ENCODE results near the gene TAP2.

The TAP2 gene

DNA sequence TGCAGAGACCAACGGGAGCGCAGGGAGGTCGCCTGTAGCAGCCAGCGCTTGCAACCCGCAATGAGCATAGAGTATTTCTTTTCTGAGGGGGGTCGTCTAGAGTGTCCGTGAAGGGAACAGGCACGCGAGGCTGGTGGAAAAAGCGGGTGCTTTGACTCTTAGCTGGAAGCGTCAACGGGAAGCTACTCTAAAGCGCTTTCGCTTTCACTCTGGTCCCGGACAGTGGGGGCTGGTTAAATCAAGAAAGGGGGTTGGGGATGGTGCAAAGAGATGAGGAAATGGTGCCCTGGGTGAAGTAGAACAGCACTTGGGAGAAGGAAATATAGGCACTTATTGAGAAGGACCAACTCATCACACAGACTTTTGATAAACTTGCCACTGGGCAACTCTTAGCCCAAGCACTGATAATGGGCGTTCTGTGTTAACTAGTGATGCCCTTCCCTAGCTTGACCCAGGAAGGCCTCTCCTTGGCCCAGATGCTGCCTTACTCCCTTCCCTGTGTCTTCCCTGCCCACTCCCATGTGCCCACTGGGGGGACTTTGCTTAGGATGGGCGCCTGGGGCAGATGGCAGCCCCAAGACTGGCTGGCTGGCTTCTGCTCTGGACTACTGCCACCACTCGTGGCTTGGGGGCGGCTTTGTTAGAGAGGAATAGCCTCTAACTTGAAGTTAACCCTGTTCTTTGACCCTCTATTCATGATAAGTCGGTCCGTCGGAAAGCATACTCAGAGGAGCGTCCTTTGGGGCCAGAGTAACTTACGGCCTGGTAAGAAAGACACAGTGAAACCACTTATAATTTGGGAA lies 16.0 kb upstream of the TAP2 start:
- Histone ChIP-seq H2AFZ (ENCODE audit: low read length, unreplicated experiment) (peak overlapping the region; percentile 68), H3K36me3 (ENCODE audit: insufficient read depth, low read length) (peaks cover 28% of the 10 kb centered on the region), H3K79me2 (ENCODE audit: control insufficient read depth, insufficient read depth, low read length, unreplicated experiment) (peaks cover 56% of the 10 kb centered on the region), H3K27ac (ENCODE audit: low read depth, low read length) (peak overlapping the region; percentile 95), H3K27me3 (ENCODE audit: insufficient read depth, low read length) (no peaks in the 10 kb centered on the region), H3K4me3 (ENCODE audit: low read depth, low read length) (peak overlapping the region; percentile 99), H3K4me1 (ENCODE audit: control insufficient read depth, insufficient read depth, low read length, unreplicated experiment) (peaks cover 24% of the 10 kb centered on the region)

DNA sequence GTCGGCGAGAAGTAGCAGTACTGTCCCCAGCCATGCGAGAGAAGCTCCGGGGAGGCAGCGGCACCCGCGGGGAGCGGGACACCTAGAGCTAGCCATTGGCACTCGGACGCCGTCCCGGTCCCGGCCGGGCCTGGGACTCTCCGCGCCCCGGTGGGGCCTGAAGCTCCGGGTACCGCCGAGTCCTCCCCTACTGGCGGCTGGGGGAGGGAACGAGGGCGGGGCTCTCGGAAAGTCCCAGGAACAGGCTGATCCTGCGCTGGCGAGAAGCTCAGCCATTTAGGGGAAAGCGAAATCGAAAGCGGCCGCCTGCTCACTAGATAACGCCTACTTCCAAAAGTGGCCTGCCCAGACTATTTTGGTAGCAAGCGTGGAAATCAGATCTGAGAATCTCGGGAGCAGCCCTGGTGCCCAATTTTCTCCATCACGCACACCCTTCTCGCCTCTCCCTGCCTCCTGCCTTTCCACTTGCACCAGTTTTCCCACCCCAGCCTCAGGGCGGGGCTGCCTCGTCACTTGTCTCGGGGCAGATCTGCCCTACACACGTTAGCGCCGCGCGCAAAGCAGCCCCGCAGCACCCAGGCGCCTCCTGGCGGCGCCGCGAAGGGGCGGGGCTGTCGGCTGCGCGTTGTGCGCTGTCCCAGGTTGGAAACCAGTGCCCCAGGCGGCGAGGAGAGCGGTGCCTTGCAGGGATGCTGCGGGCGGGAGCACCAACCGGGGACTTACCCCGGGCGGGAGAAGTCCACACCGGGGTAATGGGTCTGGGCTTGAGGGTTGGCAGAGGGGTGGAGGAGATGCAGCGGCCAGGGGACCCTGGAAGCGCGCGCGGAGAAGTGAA lies 15.2 kb upstream of the TAP2 start, which contains the start of the genes PSMB9 and TAP1:
PSMB9 (plus strand) TSS at position 652 of the 835 bp plus-strand sequence; CDS start at position 690, 38 bp downstream.
TAP1 (minus strand) TSS at position 164 of the 835 bp plus-strand sequence; CDS start at position 96, 68 bp downstream.
- H3K79me2 ChIP-seq (ENCODE audit: control insufficient read depth, insufficient read depth, low read length, unreplicated experiment): peaks cover 56% of the 10 kb centered on the region
- no peaks in the 10 kb centered on the region for H3K27me3 ChIP-seq (ENCODE audit: insufficient read depth, low read length)
- peak within 1 kb of the TSS; percentile 99 for H3K4me3 ChIP-seq (ENCODE audit: low read depth, low read length)
- H3K27ac ChIP-seq (ENCODE audit: low read depth, low read length): peak within 1 kb of the TSS; percentile 95
- H3K4me1 ChIP-seq (ENCODE audit: control insufficient read depth, insufficient read depth, low read length, unreplicated experiment): peaks cover 24% of the 10 kb centered on the region
- peaks cover 31% of the 10 kb centered on the region; the same call in 1 of the 2 replicates for H3K36me3 ChIP-seq (ENCODE audit: insufficient read depth, low read length)
- peak within 1 kb of the TSS; percentile 89 for H2AFZ ChIP-seq (ENCODE audit: low read length, unreplicated experiment)

DNA sequence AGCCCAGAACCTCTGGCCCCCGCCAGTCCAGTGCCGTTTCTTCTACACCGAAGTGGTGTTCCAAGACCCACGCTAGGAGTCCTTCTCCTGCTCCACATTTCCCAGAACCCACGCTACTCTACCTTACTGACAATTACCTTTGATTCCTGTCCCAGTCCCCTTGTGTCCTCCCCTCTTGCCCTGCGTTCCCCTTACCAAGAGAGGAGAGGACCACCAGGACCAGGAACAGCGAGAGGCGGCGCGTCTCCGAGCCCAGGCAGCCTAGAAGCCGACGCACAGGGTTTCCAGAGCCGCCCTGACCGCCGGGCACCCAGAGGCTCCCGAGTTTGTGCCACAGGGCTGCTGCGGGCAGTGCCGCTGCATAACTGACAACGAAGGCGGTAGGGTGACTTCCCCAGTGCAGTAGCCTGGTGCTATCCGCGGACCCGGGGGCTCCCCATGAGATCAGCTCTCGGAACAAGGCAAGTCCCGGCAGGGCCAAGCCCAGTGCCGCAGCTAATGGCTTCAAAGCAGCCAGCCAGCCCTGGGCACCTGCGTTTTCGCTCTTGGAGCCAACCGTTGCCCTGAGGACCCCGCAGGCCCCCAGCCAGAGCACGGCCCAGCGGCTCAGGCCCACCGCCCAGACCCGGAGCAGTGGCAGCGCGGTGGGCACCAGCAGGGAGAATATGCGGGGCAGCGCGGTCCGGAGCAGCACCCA lies 14.5 kb upstream of the TAP2 start:
- Histone ChIP-seq H3K27me3 (ENCODE audit: insufficient read depth, low read length) (no peaks in the 10 kb centered on the region), H3K4me3 (ENCODE audit: low read depth, low read length) (peak overlapping the region; percentile 99), H2AFZ (ENCODE audit: low read length, unreplicated experiment) (peak overlapping the region; percentile 79), H3K4me1 (ENCODE audit: control insufficient read depth, insufficient read depth, low read length, unreplicated experiment) (peaks cover 24% of the 10 kb centered on the region), H3K27ac (ENCODE audit: low read depth, low read length) (peak overlapping the region; percentile 95), H3K36me3 (ENCODE audit: insufficient read depth, low read length) (peaks cover 36% of the 10 kb centered on the region), H3K79me2 (ENCODE audit: control insufficient read depth, insufficient read depth, low read length, unreplicated experiment) (peaks cover 56% of the 10 kb centered on the region)

DNA sequence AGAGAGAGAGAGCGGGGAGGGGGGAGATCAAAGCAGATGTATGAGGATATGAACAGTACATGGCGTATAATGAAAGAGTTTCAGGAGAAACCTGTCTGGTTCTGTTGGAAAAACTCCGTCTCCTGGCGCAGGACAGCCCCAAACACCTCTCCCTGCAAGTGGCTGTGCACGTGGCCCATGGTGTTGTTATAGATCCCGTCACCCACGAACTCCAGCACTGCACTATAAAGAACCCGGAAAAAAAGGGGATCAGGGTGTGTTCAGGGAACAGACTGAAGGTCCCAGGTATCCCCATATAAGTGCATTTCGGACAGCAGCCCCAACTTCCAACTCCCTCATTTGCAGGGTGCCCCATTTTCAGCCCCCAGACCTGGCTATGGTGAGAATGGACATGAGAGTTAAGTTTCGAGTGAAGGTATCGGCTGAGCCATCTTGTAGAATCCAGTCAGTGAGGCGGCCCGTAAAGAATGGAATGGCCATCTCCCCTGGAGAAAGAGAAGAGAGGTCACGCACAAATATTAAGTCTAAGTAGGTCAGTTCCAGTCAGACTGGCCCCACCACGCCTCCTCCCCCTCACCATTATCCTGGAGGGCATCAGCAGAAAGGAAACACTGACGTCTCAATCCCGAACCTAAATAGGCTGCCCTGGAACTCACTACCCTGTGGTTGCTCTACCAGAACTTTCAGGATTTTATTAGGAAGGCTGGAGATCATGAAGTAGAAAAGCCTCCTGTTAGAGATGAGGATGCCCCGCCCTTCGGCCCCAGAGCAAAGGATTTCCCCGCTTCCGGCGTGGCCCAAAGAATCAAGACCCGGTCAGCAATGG lies 13.7 kb upstream of the TAP2 start:
- peak overlapping the region; percentile 99 for H3K4me3 ChIP-seq (ENCODE audit: low read depth, low read length)
- H3K36me3 ChIP-seq (ENCODE audit: insufficient read depth, low read length): peaks cover 35% of the 10 kb centered on the region
- peaks cover 24% of the 10 kb centered on the region for H3K4me1 ChIP-seq (ENCODE audit: control insufficient read depth, insufficient read depth, low read length, unreplicated experiment)
- H3K27me3 ChIP-seq (ENCODE audit: insufficient read depth, low read length): no peaks in the 10 kb centered on the region
- H3K79me2 ChIP-seq (ENCODE audit: control insufficient read depth, insufficient read depth, low read length, unreplicated experiment): peaks cover 60% of the 10 kb centered on the region
- H2AFZ ChIP-seq (ENCODE audit: low read length, unreplicated experiment): peak overlapping the region; percentile 79
- H3K27ac ChIP-seq (ENCODE audit: low read depth, low read length): peak overlapping the region; percentile 95

DNA sequence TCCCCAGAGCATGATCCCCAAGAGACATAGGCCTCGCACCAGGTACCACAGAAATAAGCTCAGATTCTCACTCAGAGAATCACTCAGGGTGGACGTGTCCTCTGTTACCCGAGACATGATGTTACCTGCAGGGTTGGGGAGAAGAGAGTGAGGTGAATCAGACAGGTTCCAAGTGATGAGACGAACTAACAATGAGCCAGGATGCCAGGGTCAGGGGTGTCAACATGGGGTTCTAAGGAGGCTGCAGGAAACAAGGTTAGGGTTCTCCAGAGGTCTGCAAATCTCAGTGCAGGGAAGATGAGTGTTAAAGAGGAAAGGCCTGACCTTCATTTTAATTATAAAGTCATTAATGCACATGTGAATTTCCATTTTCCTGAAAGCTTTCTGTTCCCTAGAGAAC lies 12.5 kb upstream of the TAP2 start:
- H3K4me3 ChIP-seq (ENCODE audit: low read depth, low read length): no peak overlapping the region; the same call in 1 of the 2 replicates
- H3K79me2 ChIP-seq (ENCODE audit: control insufficient read depth, insufficient read depth, low read length, unreplicated experiment): peaks cover 62% of the 10 kb centered on the region
- no peak overlapping the region for H3K27ac ChIP-seq (ENCODE audit: low read depth, low read length)
- H2AFZ ChIP-seq (ENCODE audit: low read length, unreplicated experiment): no peak overlapping the region
- peaks cover 20% of the 10 kb centered on the region for H3K4me1 ChIP-seq (ENCODE audit: control insufficient read depth, insufficient read depth, low read length, unreplicated experiment)
- no peaks in the 10 kb centered on the region for H3K27me3 ChIP-seq (ENCODE audit: insufficient read depth, low read length)
- H3K36me3 ChIP-seq (ENCODE audit: insufficient read depth, low read length): peaks cover 43% of the 10 kb centered on the region

DNA sequence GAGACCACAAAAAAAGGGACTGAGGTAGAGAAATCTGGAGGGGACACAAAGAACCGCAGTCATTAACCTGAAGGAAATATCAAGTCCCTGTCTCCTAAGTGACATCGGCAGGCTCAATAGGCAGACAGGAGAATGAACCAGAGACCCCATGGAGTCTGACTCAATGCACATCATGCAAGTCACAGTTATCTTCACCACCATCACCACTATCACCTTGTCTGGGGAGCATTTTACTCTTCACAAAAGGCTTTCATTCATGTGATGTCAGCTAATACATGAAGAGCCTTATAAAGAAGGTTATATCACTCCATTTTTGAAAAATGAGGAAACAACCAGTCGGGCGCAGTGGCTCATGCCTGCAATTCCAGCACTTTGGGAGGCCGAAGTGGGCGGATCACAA lies 10.6 kb upstream of the TAP2 start:
- peaks cover 17% of the 10 kb centered on the region for H3K4me1 ChIP-seq (ENCODE audit: control insufficient read depth, insufficient read depth, low read length, unreplicated experiment)
- H3K27me3 ChIP-seq (ENCODE audit: insufficient read depth, low read length): no peaks in the 10 kb centered on the region
- H3K79me2 ChIP-seq (ENCODE audit: control insufficient read depth, insufficient read depth, low read length, unreplicated experiment): peaks cover 46% of the 10 kb centered on the region

DNA sequence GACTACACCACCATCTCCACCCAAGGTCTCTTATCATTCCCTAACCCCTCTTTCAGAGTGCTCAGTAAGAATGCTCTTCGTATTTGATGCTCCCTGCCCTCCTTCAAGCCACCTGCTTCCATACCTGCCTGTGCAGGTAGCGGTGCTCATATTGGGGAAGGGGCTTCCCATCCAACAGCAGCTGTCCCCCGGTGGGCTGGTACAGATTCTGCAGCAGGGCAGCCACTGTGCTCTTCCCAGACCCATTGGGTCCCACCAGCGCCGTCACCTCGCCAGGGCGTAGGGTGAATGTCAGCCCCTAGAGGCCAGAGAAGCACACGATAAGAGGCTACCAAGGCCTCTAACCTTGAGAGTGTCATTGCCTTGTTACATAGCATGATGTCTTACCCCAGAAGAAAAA lies 9.3 kb upstream of the TAP2 start:
- H3K27ac ChIP-seq (ENCODE audit: low read depth, low read length): no peak overlapping the region
- no peak overlapping the region for H2AFZ ChIP-seq (ENCODE audit: low read length, unreplicated experiment)
- peaks cover 53% of the 10 kb centered on the region for H3K79me2 ChIP-seq (ENCODE audit: control insufficient read depth, insufficient read depth, low read length, unreplicated experiment)
- H3K4me1 ChIP-seq (ENCODE audit: control insufficient read depth, insufficient read depth, low read length, unreplicated experiment): peaks cover 20% of the 10 kb centered on the region
- peaks cover 48% of the 10 kb centered on the region for H3K36me3 ChIP-seq (ENCODE audit: insufficient read depth, low read length)
- no peak overlapping the region for H3K4me3 ChIP-seq (ENCODE audit: low read depth, low read length)
- H3K27me3 ChIP-seq (ENCODE audit: insufficient read depth, low read length): no peaks in the 10 kb centered on the region

More for the DNA sequence above, 10.6 kb upstream of the TAP2 start:
- H3K27ac ChIP-seq (ENCODE audit: low read depth, low read length): no peak overlapping the region
- H2AFZ ChIP-seq (ENCODE audit: low read length, unreplicated experiment): no peak overlapping the region
- peaks cover 48% of the 10 kb centered on the region for H3K36me3 ChIP-seq (ENCODE audit: insufficient read depth, low read length)
- no peak overlapping the region for H3K4me3 ChIP-seq (ENCODE audit: low read depth, low read length)

DNA sequence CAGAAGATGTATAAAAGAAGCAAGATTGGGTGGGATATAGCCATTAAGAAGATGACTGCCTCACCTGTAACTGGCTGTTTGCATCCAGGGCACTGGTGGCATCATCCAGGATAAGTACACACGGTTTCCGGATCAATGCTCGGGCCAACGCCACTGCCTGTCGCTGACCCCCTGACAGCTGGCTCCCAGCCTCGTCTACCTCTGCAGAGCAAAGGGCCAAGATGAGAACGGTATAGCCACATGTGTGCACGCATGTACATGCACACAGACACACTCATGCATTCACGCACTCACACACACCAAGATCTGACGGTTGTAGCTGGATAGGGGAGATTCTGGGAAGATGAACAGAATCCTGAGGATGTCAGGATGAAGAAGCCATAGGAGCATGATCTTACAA lies 8.5 kb upstream of the TAP2 start:
- no peaks in the 10 kb centered on the region for H3K27me3 ChIP-seq (ENCODE audit: insufficient read depth, low read length)
- H3K79me2 ChIP-seq (ENCODE audit: control insufficient read depth, insufficient read depth, low read length, unreplicated experiment): peaks cover 52% of the 10 kb centered on the region
- H3K4me1 ChIP-seq (ENCODE audit: control insufficient read depth, insufficient read depth, low read length, unreplicated experiment): peaks cover 25% of the 10 kb centered on the region
- H3K36me3 ChIP-seq (ENCODE audit: insufficient read depth, low read length): peaks cover 53% of the 10 kb centered on the region
- no peak overlapping the region for H3K4me3 ChIP-seq (ENCODE audit: low read depth, low read length)
- no peak overlapping the region for H2AFZ ChIP-seq (ENCODE audit: low read length, unreplicated experiment)
- H3K27ac ChIP-seq (ENCODE audit: low read depth, low read length): no peak overlapping the region

DNA sequence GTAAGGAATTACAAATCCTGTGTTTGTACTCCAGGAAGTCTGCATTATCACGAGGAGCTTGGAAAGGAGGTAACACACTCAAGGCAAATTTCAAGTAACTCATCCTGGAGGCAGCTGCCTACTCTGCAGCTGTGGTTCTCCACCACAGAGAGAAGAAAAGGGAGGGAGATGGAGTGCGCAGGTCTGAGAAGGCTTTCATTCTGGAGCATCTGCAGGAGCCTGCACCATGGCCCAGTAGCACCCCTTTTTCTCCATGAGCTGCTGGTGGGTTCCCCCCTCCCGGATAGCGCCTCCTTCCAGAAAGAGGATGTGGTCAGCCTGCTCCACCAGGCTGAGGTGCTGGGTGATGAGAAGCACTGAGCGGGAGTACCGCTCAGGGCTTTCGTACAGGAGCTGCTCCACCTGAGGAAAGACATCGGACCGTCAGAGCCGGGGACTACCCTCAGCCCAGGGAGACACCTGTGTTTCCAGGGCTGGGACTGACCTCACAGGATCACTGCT lies 6.9 kb upstream of the TAP2 start:
- H3K4me1 ChIP-seq (ENCODE audit: control insufficient read depth, insufficient read depth, low read length, unreplicated experiment): peaks cover 21% of the 10 kb centered on the region
- no peak overlapping the region for H2AFZ ChIP-seq (ENCODE audit: low read length, unreplicated experiment)
- H3K4me3 ChIP-seq (ENCODE audit: low read depth, low read length): no peak overlapping the region
- peaks cover 40% of the 10 kb centered on the region for H3K79me2 ChIP-seq (ENCODE audit: control insufficient read depth, insufficient read depth, low read length, unreplicated experiment)
- 0 out of 2 replicates have a peak overlapping the region, but pooled peaks have one; percentile 5 for H3K27ac ChIP-seq (ENCODE audit: low read depth, low read length)
- no peaks in the 10 kb centered on the region for H3K27me3 ChIP-seq (ENCODE audit: insufficient read depth, low read length)
- peaks cover 48% of the 10 kb centered on the region for H3K36me3 ChIP-seq (ENCODE audit: insufficient read depth, low read length)

Data from ACC112 (cell line).